ENCODE measurements around the gene PTPRO.

Gene PTPRO

DNA sequence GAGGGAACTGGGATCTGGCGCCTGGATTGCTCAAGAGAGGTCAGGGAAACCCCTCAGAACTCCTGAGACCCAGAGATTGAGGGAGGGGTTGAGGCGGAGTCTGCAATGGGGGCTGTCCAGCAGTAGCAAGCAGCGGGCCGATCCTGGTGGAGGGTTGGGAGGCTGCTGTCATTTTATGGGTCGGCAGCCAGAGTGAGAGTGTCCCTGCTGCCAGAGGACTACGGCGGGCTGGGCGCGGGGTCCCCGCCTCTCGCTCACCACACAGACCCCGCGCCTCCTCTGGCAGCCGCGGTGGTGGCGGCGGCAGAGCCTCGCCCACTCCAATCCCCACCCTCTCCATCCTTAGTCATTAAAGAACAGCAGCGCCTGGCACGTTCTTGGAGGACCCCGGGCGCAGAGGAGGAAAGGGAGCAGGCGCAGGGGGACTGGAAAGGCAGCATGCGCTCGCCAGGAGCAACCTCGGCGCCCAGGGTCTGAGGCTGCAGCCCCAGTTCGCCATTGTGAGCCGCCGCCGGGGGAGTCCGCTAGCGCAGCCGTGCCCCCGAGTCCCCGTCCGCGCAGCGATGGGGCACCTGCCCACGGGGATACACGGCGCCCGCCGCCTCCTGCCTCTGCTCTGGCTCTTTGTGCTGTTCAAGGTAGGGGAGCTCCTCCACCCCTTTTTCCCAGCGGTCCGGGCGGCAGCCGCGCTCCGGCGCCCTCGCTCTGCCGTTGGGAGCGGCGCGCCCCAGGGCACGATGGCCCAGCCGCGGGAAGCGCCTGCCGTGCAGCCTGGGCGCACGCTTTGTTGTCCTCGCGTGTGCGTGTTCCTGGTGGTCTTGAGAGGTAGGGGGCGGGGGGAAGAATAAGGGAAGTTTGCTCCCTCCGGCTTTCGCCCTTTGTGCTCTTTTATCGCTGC is at the start of gene PTPRO:
TSS of gene PTPRO (plus strand) at position 345 of the 898 bp plus-strand sequence.
- peak; percentile 80 for DNase-seq

DNA sequence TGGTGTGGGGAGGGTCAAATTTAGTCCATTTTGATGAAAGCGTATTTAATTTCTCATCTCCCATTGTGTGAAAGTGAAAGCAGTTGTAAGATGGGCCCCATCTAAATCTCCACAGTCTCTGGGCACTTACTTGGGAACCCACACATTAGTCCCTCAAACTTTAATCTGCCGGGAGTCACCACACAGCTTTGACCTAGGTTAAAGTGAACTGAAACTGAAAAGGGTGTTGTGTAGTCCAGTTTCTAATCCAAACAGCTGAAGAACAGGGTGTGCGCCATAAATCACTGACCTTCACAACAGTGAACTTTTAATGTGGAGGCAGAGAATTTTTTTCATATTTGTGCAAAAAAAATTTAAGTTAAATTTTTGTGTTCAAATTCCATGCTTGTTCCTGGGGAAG is 48.4 kb upstream of the PTPRO start:
- no peak for DNase-seq

DNA sequence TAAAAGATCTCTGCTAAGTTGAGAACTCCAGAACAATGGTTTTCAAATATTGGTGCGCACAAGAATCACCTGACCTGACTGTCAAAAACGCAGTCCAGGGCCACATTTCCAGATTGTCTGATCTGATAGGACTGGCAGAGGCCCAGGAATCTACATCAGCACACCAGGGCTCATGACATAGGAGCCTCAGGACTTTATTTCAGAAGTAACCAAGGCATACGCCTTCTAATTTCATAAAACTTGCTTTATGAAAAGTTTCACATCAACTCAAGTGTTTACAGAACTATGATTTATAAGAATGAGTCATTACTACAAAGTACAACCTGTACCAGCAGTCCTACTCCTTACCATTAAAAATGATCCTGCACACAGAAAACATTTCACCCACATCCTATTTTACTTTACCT is 47.7 kb upstream of the PTPRO start:
- DNase-seq = peak; percentile 16

DNA sequence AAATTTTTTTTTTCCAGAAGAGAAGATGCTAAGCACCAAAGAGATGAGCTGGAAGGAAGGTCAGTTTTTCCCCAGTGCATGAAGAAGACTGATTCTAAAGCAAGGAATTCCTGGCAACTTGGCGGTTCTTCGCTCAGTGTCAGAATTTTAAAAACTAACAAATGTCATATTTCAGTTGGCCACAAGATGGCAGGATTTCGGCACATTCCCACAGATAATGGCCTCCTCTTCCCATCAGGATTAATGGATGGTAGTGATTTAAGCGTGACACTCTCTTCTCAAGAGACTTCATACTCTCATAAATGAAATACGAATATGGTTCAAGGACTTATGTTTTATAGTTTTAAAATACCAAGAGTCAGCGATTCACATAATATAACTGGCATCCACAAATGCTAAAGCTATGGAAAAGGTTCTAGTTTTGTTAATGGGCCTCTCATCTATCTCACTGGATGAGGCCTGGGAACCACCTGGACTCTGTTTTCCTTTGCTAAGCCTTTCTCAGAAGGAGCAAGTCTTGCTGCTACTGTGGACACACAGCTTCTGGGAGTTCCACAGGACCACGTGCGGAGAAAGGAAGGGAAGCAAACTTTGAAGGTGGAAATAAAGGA is 46.1 kb upstream of the PTPRO start:
- peak; percentile 63 for DNase-seq

DNA sequence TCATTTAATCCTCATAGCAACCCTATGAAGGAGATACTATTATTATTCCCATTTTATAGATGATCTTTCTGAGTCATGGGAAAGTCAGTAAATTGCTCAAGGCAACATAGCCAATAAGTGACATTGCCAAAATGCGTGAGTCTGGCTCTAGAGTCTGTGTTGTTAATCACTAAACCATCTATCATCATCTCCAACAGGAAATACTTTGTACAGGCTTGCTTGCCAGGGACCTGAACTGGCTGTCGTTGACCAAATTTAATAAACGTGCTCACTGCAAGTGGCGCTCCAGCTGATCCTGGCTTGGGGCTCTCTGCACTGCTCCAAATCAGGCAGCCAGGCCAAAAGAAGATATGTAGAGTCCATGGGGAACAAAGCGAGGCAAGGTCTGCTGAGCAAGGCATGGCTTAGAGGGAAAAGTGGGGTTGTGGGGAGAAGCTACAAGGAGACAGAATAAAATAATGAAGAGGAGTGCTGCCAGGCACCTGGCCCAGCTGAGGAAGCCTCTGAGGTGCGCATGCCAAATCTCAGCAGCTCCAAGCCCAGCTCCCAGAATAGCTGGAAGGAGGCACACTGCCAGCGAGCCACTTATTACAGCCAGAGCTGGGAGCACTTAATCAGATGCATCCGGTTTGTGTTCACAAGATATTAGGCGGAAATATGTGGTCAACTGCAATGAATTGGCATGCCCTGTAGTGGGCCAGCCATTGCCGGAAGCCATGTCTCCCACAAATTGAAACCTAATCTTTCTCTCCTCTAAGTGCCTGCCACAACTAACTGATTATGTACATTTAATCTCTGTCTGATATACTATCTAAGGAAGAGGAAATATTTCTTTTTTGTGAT is 43.3 kb upstream of the PTPRO start:
- peak; percentile 72 for DNase-seq

DNA sequence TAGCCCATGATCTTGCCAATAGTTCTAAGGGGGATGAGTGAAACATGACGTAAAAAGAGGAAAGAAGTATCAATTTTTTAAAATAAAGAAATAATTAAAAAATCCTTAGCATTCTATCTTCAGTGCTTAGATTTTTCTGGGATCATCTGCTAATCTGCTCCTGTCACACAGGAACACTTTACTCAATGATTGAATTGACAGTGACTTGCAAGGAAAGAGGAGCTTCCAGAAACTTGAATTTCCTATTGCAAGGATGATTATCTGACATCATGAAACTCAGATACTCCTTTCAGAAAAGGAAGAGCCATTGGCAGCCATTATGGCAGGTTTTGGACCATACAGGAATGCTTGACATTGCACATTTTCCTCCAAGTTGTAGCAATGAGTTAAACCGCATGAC is 41.4 kb upstream of the PTPRO start:
- no peak for DNase-seq

DNA sequence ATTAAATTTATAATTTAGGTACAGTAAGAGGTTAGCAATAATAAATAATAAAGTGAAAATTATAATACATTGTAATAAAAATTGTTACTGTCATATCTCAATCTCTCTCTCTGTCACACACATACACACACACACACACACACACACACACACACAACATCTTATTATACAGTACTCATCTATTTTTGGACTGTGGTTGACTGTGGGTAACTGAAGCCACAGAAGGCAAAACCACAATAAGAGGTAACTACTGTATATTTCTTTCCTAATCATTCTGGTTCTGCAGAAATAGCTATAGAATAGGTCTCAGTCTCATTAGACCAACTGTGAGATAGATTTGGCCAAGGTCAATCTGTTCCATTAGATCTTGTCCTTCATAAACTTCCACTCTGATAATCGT is 33.1 kb upstream of the PTPRO start:
- no peak for DNase-seq

DNA sequence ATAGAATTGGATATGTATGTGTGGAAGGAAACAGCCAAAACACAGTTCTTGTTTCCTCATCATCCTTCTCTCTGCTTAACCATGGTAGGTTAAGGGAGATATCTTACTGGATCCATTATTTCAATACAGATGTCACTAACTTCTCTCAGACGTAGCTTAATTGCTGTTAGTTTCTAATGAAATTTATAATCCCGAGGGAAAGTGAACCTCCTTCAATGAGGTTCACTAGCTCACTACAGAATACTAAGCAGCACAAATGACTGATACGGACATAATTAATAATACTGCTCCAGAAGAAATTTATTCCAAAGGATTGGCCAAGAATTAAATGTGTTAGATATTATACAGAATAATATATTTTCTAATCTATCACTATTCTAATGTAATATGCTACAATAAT is 28.6 kb upstream of the PTPRO start:
- DNase-seq = no peak

DNA sequence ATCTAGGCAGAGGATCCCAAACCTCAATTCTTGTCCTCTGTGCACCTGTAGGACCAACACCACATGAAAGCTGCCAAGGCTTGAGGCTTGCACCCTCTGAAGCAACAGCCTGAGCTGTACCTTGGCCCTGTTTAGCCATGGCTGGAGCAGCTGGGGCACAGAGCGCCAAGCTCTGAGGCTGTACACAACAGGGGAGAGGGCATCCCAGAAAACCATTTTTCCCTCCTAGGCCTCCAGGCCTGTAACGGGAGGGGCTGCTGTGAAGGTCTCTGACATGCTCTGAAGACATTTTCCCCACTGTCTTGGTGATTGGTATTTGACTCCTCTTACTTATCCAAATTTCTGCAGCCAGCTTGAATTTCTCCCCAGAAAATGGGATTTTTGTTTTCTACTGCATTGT is 22.4 kb upstream of the PTPRO start:
- DNase-seq = no peak

DNA sequence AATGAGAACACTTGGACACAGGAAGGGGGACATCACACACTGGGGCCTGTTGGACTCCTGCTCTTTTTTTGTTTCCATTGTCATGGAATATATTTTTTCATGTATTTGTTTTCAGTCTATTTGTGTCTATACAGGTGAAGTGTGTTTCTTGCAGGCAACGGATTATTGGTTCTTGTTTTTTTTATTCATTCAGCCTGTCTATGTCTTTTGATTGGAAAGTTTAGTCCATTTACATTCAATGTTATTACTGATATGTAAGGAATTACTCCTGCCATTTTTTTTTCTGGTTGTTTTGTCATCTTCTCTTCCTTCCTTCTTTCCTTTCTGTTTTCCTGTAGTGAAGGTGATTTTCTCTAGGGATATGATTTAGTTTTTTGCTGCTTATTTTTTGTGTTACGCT is 18.0 kb upstream of the PTPRO start:
- DNase-seq = no peak

DNA sequence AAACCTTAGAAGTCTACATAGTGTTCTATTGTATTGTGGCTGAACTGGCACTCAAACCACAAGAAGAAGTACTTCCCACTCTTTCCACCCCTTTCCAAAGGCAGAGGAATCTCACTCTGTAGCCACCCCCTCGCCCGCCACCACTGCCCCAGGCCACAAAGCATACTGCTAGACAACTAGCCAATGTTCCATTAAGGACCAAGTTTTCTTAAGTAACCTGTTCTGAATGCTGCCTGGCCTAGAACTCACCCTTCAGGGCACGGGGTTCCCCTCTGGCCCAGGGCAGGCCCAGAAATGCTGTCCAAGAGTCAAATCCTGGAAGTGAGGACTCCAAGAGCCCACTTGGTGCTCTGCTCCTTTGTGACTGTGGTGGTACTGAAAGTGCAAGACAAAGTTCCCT is 15.7 kb upstream of the PTPRO start:
- no peak for DNase-seq

DNA sequence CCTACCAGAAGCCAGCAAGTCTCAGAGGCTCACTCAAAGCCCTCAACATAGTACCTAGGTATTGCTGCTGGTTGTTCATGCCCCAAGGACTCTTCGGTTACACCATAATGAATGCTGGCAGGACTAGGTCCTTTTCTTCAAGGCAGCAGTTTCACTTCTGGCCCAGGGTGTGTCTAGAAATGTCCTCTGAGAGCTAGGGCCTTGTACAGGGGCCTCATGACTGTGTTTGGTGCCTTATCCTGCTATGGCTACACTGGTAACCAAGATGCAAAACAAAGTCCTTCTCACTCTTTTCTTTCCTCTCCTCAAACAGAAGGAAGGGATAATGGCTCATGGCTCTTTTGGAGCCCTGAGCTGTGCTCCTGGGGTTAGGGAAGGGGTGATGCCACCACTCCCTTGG is 15.2 kb upstream of the PTPRO start:
- no peak for DNase-seq

DNA sequence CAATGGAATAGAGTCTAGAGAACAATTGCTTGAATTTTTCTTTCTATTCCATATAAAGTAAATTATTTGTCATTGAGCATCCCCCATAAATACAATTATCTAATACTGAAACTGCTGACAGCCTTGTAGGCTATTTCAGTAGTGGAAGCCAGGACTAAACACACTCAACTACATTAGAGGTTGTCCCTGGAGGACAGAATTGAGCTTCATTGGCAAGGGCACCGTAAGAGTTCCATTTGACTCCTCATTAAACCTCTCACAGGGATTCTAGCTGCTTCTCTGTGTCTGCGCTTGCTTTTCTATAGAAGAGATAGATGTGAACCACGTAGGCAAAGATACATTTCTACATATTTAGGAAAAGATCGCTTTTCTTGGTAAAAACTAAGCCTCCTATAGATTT is 3.5 kb upstream of the PTPRO start:
- peak; percentile 26 for DNase-seq

DNA sequence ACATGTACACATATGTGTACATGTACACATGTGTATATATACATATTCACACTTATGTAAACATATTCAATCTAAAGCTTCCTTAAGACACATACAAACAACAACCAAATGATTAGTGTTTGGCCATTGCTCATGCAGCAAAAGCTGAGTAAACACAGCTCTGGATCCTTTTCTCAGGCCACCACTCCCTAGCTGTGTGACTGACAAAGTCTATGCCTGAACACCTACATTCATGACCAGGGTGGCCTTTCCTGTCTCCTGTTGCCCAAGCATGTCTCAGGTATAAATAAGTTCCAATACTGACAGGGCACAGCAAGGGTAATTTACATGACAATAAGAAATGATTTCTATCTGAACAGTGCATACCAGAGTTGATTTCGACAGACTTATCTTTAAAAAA is 1.4 kb upstream of the PTPRO start:
- DNase-seq = peak; percentile 39

DNA sequence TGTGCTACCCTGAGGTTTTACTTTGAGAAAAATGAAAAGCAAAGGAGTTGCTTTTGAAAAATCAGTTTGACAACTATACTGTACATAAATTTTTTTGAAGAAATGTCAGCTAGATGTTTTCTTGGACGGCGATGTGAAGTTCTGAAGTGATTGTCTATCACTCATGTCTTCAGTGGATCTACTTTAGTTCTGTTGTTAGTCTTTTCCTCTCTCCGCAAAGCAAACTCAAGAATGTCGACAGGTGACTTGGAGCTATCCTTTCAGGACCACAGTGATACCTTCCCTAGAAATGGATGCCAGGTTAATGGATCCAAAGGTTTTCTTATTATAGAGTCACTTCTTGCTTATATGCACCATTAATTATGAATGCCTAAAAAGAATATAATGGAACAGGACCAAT is 1.2 kb downstream of the PTPRO start:
- DNase-seq = peak; percentile 46

DNA sequence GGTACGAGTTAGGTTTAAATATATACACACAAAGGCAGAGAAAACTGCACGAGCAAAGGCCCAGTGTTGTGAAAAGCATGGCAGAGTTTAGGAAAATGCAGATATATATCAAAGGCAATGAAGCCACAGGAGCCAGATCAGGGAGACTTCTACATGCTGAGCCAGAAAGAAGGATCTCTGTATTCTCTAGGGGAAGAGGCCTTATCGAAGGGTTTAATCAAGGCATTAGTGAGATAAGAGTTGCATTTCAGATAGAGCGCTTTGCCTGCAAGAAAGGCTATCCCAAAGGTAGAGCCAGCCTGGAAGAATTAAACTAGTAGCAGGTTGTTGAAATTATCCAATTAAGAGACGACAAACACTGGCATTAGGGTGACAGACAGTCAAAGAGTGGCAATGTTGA is 7.6 kb downstream of the PTPRO start:
- DNase-seq = no peak

DNA sequence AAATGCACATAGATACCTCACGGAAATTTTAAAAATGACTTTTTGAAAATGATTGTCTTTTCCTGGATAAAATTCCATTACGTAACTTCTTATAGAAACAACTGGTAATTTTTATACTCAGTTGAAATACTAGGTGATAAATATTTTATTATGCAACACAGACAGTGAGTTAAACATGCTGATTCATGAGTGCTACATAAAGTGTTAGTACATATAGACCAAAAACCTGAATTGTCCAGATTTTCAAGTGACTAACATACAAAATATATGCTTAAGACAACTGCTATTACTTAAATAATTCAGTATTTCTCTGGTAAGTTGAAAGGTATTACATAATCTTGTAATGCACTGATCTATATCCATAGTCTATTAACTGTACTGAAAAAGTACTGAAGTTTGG is 11.9 kb downstream of the PTPRO start:
- no peak for DNase-seq

DNA sequence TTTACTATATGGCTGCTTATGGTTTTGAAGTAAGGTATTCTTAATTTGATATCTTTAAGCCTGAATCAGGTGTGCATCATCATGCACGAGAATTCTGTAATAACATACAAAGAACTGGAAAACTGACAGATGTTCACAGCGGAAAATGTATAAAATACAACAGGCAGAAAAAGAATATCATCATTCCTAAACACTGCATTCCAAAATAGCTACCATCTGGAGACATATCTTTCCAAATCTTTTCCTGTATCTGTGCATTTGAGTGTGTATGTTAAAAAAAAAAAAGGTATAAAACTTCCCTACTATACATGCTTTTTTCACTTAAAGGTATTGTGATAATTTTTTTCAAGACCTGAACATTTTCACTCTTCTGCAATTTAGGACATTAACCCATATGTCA is 13.7 kb downstream of the PTPRO start:
- no peak for DNase-seq

DNA sequence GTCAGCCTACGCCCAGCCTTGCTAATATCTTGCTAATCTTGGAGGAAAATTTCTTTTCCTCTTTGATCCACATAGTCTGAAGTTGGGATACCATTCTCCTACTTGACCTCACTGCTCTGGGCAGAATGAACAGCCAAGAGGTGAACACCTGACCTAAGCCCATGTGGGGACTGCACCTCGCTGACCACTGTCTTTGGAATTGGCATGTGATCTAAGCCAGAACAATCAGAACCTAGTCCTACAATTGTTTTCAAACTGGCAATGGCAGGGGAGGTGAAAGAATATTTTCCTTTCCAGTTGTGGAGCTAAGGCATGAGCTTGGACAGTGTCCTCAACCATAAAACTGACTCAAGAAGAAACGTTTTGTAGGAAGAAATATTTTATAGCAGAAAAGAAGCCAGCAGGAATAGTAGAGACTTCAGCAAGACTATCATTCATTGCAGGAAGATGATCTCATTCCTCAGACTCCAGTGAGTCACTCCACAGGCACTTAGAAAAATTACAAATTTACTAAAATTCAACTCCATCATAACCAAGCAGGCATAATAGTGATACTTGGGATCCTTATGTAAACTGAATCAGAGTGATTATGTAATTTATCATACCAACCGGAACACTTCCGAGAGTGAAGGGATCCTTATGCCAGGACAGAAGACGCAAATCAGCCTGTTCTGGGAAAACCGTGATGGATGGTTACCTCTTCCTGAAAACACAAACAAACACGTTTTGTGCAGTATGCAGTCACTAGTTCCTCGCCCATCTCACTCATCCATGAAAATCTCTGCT is 14.7 kb downstream of the PTPRO start:
- DNase-seq = no peak

DNA sequence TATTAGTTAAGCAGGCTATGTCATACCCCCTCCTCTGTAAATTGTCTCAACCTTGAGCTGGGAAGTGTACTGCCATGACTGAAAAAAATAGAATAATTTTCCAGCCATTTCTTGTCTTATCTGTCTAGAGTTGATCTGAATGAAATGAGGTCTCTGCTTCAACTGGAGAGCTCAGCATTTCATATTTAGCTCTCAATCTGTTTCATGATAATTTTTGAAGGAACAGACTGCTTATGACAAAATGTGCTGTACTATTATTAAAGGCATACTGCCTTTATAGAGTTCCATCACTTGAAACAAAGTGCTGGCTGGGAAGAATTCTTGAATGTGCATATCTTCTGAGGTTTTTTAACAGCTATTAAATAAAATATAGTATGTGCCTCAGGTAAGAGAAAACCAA is 19.1 kb downstream of the PTPRO start:
- DNase-seq = no peak

DNA sequence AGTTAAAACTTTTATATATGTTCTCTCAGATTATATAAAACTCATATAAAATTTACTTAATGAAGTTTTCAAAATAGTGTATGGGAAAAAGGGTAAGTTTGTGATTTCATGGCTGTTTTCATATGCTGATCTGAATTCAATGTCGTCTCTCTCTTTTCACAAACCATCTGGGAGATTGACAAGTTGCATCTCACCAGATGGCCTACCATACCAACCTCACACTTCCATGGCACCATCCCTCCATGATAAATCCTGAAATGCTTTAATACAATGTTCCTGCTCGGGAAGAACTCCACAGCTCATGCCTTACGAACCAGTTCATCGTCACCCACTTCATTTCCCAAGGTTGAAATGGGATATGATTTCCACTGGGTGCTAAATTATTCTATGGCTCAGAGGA is 22.3 kb downstream of the PTPRO start:
- DNase-seq = no peak

DNA sequence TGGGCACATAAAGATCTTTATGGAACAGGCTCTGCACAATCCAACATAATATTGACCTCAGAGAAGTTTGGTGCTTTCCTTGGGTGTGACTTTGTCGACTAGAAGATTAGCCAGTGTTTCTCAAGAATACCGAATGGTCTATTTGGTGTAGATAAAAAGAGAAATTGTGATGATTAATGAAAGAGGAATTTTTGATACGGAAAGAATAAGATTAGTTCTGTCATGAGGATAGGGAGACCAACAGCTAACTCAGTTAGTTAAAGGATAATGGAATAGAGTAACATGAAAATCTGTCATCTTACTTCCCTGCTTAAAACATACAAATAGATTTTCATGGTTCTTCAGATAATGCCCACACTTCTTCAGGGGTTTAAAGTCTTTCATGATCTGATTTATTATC is 24.2 kb downstream of the PTPRO start:
- no peak for DNase-seq

DNA sequence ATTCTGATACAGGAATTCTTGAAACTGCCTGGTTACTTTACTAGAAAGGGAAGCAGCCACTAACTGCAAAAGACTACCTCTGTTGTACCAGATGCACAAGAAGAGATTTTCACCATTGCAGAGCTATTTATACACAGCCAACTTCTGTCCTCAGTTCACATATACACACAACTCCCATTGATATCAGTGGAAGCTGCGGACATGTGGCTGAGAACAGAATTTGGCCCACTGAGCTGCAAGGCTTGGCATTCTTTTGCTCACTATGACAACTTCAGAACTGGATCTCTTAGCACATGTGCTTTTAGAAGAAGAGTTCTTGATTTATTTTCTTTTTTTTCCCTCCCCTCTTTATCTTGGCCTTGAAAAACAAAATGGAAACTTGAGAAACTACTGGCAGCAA is 28.3 kb downstream of the PTPRO start:
- peak; percentile 13 for DNase-seq
